ENCODE measurements around the gene TFDP1.
"Not testable (repeated sequence)": the region's sequence is repeated elsewhere in the genome, so short reads cannot be mapped to it uniquely, and the experiment has no call there.

TFDP1 gene

GRCh38 chr13:113551081-113552000 is 33.2 kb upstream of the TFDP1 start:
- DNase-seq = no peak

DNA sequence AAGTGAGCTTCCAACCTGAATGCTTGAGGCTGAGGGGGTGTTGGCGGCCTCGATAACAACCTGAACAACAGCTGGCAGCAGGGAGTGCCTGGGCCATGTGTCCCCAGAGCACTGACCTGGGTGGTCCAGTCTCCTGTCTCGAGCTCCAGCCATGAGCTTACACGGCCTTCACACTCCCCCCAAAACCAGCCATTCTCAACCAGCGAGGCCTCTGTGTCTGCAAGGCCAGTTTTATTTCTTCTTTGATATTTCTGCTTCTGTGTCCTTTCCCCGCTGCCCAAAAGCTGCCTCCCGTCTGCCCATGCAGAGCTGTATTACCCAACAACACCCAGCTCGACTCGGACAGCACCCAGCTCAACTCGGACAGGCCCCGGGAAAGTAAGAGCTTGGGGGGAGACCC is 32.5 kb upstream of the TFDP1 start:
- DNase-seq = no peak

GRCh38 chr13:113552786-113553434 is 31.6 kb upstream of the TFDP1 start:
- DNase-seq = no peak

- DNase-seq = no peak
These were observed 30.8 kb upstream of the TFDP1 start for GRCh38 chr13:113553511-113554332.

DNA sequence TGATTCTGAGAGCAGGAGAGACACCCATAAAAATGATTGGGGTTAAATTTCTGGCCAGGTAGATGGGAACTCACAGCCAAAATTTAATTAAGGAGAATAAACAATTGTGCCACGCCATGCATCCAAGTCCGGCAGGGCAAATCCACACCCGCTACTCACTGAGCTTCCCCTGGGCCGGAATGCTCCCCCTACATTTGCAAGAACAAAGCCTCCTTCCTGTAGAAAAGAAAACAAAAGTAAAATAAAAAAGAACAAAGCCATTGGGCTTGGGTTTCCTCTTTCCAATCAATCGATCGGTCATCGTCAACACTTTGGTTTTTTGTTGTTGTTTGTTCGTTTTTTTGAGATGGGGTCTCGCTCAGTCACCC is 30.2 kb upstream of the TFDP1 start:
- DNase-seq = no peak

DNA sequence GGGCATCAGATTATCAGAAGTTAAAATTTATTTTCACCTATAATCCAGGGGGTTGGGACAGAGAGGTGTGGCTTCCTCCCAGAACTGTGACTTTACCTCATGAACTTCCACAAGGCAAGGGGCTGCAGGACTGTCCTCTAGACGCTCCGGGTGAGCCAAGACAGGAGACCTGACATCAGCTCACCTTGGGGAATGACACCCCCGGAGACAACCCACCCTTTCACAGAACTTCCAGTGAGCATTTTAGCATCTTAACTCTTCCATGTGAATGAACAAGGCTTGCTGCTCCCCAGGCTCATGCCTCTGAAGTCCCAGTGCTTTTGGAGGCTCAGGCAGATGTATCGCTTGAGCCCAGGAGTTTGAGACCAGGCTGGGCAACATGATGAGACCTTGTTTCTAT is 29.4 kb upstream of the TFDP1 start:
- DNase-seq = no peak

DNA sequence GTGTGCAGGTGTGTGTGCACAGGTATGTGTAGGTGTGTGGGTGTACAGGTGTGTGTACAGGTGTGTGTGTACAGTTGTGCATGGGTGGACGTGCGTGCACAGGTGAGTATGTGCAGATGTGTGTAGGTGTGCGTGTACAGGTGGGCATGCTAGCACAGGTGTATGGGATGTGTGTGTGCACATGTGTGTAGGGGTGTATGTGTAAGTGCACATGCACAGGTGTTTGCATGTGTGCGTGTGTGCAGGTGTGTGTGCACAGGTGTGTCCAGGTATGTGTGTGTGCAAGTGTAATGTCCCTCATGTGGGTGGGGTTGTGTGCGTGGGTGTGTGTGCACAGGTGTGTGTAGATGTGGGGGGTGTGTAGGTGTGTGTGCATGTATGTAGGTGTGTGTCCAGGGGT is 27.5 kb upstream of the TFDP1 start:
- no peak for DNase-seq

DNA sequence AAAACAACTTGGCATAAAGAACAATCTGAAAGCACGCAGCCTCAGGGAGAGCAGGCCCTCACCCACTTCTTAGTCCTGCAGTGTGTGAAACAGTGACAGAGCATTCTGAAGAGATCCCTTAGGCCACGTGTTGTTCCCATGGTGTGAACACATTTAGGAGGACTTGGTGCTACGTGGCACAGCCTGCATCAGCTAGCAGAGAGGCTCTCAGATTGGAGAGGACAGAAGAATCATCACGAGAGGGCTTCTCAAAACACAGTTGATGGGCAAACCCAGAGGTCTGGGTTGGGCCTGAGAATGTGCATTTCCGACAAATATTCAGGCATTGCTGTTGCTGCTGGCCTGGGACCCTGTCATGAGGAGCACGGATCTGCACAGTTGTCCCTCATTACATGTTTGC is 26.1 kb upstream of the TFDP1 start:
- no peak for DNase-seq

- no peak for DNase-seq
These were observed 25.5 kb upstream of the TFDP1 start for GRCh38 chr13:113559061-113559460.

GRCh38 chr13:113559901-113560644 is 24.5 kb upstream of the TFDP1 start:
- no peak for DNase-seq

- no peak for DNase-seq
These were observed 23.7 kb upstream of the TFDP1 start for GRCh38 chr13:113560645-113561416.

GRCh38 chr13:113561417-113562084 is 23.0 kb upstream of the TFDP1 start:
- DNase-seq = no peak

GRCh38 chr13:113562085-113562749 is 22.3 kb upstream of the TFDP1 start:
- no peak for DNase-seq

GRCh38 chr13:113562844-113563243 is 21.7 kb upstream of the TFDP1 start:
- DNase-seq = no peak

- not testable (repeated sequence) for DNase-seq
These were observed 21.0 kb upstream of the TFDP1 start for GRCh38 chr13:113563511-113563910.

GRCh38 chr13:113564331-113565023 is 20.1 kb upstream of the TFDP1 start:
- DNase-seq = no peak

GRCh38 chr13:113565526-113566226 is 18.9 kb upstream of the TFDP1 start:
- no peak for DNase-seq

DNA sequence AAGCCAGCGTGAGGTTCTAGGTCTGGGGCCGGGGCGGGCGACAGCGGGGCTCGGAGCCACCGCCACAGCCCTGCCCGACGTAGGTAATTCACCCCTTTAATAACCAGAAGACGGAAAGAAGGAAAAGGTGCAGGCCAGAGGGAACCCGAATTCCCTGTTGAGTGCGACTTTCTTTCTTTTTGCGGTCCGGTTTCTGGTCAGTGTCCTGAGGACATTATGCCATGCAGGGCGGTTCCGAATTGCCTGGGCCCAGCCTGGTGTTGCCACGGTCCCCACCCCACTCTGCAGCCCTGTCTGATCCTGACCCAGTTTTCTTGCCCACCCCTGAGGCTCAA is 18.4 kb upstream of the TFDP1 start:
- no peak for DNase-seq

GRCh38 chr13:113567681-113568080 is 16.9 kb upstream of the TFDP1 start:
- no peak for DNase-seq

GRCh38 chr13:113573065-113573464 is 11.5 kb upstream of the TFDP1 start:
- DNase-seq = no peak
